ENCODE data around the gene CHRNA4.

DNA sequence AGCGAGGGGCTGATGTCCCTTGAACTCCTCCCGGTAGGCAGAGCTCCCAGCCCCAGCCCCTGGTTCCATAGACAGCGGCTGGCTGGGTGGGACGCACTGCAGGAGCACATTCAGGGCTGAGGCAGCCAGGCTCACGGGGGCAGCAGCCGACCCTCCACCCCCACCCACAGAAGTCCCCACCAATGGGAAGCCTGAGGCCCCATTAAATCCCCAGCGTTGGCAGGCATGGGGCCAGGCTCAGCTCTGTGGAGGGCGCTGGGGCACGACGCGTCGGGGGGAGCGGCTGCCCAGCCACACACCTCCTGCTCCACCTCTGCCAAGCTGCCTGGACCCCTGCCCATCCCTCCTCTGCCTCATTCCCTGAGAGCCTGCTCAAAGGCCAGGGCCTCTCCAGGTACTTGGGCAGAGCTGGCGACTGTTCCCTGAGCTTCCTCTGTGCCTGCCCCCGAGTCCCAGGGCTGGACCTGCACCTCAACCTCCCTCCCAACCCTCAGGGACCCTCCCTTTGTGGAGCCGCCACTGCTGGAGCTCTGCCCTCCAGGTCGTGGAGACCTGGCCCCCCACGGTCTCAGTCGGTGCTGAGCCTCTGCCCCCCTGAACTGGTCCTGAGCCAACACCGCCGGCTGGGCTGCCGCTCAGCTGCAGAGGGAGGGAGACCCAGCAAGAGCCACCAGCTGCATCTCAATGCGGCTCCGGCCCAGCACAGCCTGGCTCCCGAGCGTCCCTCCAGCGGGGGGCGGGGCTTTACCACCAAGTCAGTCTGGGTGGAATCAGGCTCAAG lies 9.1 kb downstream of the CHRNA4 start:
- TF ChIP-seq, protein P1, sequence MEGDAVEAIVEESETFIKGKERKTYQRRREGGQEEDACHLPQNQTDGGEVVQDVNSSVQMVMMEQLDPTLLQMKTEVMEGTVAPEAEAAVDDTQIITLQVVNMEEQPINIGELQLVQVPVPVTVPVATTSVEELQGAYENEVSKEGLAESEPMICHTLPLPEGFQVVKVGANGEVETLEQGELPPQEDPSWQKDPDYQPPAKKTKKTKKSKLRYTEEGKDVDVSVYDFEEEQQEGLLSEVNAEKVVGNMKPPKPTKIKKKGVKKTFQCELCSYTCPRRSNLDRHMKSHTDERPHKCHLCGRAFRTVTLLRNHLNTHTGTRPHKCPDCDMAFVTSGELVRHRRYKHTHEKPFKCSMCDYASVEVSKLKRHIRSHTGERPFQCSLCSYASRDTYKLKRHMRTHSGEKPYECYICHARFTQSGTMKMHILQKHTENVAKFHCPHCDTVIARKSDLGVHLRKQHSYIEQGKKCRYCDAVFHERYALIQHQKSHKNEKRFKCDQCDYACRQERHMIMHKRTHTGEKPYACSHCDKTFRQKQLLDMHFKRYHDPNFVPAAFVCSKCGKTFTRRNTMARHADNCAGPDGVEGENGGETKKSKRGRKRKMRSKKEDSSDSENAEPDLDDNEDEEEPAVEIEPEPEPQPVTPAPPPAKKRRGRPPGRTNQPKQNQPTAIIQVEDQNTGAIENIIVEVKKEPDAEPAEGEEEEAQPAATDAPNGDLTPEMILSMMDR (IDR thresholded peaks at IDR 0.05) = no peak
- TF ChIP-seq TCF7L2 (IDR thresholded peaks at IDR 0.05; ENCODE audit: low read depth, low read length) = no peak
- TF ChIP-seq, protein P2, sequence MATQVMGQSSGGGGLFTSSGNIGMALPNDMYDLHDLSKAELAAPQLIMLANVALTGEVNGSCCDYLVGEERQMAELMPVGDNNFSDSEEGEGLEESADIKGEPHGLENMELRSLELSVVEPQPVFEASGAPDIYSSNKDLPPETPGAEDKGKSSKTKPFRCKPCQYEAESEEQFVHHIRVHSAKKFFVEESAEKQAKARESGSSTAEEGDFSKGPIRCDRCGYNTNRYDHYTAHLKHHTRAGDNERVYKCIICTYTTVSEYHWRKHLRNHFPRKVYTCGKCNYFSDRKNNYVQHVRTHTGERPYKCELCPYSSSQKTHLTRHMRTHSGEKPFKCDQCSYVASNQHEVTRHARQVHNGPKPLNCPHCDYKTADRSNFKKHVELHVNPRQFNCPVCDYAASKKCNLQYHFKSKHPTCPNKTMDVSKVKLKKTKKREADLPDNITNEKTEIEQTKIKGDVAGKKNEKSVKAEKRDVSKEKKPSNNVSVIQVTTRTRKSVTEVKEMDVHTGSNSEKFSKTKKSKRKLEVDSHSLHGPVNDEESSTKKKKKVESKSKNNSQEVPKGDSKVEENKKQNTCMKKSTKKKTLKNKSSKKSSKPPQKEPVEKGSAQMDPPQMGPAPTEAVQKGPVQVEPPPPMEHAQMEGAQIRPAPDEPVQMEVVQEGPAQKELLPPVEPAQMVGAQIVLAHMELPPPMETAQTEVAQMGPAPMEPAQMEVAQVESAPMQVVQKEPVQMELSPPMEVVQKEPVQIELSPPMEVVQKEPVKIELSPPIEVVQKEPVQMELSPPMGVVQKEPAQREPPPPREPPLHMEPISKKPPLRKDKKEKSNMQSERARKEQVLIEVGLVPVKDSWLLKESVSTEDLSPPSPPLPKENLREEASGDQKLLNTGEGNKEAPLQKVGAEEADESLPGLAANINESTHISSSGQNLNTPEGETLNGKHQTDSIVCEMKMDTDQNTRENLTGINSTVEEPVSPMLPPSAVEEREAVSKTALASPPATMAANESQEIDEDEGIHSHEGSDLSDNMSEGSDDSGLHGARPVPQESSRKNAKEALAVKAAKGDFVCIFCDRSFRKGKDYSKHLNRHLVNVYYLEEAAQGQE (IDR thresholded peaks at IDR 0.05; ENCODE audit: insufficient read depth in 1 of 2, low read depth in 2 of 2, low read length in 1 of 2) = no peak
